Measurements from ENCODE around the gene ARHGAP28.
"Not testable (repeated sequence)": the region's sequence is repeated elsewhere in the genome, so short reads cannot be mapped to it uniquely, and the experiment has no call there.

ARHGAP28 gene

DNA sequence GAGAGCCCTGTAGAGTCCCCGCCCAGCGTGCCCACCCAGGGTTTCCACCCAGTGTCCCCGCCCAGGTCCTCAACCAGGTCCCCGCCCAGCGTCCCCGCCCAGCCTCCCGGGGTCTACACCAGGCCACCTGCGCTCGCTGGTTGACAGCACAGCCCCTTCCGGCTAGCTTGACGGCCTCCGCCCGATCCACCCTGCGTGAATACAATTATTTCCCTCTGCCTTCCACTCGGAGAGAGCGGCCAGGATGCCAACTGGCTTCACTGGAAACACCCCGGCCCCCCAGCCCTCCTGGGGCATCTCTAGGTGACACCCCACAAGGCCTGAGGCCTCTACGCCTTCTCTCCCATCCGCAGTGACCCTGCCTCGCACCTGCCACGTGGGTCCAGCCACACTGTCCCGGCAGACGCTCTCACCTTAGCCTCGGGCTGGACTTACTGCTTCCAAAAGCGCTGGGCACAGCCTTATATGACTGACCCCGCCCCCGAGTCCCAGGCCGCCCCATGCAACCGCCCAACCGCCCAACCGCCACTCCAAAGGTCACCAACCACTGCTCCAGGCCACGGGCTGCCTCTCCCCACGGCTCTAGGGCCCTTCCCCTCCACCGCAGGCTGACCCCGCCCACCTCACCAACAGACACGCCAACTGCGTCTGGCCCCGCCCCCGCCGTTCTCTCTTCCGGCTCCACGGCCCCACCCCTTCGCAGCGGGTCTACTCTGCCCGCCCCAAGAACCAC, 200.0 kb downstream of the ARHGAP28 start:
- DNase-seq (ENCODE audit: low spot score): no peak

DNA sequence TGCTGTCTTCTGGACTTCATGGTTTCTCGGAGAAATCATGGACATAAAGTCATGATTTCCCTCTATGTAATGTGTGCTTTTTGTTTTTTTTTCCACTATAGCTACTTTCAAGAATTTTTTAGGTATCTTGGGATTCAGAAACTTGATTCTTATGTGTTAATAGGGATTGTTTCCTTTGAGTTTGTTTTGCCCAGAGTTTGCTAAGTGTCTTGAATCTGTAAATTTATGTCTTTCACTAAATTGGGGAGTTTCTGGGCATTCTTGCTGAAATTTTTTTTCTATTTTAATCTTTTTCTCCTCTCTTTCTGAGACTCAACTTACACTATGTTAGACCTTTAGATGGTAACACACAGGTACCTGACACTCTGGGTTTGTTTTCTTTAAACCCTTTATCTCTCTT, 205.3 kb downstream of the ARHGAP28 start:
- no peak for DNase-seq (ENCODE audit: low spot score)

DNA sequence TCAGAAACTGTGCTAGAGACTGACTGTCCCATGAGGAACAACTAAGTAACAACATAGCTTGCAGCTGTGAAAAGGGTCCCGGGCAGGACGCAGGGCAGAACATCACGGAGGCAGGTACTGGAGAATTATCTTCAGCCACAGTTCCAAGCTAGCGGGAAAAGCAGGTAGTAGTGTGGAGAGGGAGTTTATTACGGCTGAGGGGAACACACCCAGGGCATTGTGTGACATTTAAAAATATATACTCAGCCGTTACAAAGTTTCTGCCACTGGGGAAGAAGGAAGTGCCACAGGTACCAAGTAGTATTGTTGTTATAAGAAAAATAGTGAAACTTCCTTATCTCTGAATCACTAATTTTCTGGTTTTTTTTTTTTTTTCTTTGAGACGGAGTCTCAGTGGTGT, 208.5 kb downstream of the ARHGAP28 start:
- DNase-seq (ENCODE audit: low spot score): no peak

DNA sequence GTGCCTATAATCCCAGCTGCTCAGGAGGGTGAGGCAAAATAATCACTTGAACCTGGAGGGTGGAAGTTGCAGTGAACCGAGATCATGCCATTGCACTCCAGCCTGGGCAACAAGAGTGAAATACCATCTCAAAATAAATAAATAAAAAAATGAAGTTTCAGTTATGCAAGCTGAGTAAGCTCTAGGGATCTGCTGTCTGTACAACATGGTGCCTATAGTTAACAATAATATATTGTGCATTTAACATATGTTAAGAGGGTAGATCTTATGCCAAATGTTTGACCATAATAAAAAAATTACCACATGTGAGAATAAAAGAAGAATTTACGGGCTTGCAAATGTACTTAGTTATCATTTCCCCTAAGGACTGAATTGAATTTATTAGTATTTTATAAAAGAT, 208.9 kb downstream of the ARHGAP28 start:
- not testable (repeated sequence) for DNase-seq (ENCODE audit: low spot score)

DNA sequence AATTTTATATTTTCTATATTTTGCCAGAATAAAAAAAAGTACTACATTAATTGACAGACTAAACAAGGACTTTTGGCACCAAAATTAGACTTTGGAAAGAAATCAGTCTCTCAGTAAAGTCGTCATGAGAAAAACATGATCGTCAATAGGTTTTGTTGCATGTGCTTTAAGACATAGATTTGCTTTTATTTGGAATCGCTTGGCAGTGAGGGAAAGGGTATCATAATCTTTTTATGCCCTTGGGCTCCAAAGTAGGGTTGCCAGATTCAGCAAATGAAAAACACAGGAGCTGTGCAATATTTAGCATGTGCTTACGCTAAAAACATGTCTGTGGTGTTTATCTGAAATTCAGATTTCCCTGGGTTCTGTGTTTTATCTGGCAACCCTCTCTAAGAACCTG, 210.5 kb downstream of the ARHGAP28 start:
- no peak for DNase-seq (ENCODE audit: low spot score)

DNA sequence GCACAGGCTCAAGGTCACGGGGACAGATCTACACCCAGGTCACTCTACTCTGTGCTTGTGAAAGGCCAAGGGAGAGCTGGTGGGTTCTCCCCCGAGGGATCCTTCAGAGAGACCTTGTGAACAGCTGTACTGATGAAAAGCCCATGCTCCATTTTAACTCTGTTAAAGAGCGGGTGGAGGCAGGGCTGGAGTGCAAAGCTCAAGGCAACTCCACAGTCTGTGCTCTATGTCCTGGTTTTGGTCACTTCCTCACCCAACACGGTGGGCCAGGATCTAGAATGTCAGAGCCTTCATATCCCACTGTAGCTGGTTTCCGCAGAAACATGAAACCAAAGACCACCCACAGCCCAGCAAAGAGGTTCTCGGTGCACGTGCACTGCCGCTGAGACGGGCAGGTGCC, 210.9 kb downstream of the ARHGAP28 start:
- no peak for DNase-seq (ENCODE audit: low spot score)

DNA sequence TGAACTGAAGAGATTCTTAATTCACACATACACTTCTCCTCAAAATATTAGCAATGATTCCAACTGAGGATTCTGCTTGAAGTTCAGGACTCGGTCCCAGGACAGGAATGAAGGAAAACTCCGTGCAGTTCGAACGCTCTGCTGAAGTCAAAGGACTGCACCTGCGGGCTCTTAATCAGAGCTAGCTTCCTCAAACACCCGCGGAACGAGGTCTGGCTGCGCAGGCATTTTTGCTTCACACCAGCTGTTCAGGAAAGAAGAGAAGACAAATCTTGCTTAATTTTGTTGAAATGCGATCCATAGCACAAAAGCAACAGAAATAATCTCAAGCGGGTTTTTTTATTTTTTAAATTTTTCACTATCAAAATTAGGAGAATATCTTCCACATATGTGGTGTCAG, 212.5 kb downstream of the ARHGAP28 start:
- no peak for DNase-seq (ENCODE audit: low spot score)

DNA sequence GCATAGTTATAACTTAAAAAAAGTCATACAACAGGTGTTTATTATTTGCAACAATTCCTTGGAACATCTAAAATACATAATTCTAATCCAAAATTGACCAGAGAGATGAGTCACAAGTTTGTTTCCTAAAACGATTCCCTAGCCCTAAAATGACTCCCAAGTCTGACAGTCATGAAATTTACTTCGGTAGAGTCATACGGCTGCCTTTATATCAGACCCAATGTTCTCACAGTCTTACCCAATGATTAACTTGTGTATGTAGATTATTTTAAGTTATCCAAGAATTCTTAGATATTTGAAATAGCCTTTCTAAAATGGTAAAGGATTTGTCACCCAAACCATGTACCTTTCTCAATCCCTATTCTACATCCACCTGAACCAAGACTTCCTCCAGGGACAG, 213.2 kb downstream of the ARHGAP28 start:
- DNase-seq (ENCODE audit: low spot score): no peak

DNA sequence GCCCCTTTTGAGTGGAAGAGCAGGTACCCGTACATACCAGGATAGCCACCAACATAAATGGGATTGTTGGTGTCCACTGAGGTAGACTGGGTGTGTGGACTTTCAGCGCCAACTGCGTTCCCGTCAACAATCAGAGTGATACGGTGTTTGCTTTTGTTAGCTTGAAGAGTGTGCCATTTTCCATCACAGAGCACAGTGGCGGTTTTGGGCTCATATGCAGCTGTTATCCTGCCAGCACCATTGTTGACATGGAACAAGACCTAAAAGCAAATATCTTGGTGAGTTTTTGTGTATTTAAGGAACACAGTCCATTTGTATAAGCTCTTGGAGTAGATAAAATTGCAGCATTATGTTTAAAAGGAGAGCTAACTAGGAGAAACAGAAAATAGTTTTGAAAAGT, 213.6 kb downstream of the ARHGAP28 start:
- no peak for DNase-seq (ENCODE audit: low spot score)

DNA sequence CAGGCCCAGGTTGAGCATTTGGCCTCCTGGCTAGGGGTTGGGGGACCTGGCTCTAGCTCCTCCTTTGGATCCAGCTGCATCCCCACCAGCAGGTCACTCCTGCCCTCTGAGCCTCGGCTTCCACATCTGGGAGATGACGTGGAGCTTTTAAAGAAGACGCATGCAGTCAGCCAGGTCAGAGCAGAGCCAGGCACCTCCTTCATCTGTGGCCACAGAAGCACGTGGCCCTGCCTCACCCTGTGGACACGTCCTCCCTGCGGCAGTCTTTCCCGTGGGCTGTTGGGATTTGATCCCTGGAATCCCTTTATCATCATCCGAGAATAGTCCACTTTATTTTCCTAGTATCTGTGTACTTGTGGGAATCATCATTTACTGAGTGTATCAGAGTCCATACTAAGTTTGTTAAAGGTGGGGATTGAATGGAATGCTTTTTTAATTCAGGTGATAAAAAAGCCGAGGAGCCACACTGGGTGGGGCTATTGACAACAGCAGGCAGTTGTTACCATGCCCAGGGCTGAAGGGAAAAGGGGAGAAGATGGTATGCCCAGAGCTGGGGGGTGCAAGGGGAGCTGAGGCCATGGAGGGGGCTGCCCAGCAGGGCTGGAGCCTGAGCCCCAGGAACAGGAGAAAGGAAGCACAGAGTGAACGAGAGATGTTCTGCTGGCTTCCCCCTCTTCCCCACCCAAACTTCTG, 218.0 kb downstream of the ARHGAP28 start:
- DNase-seq (ENCODE audit: low spot score): no peak

DNA sequence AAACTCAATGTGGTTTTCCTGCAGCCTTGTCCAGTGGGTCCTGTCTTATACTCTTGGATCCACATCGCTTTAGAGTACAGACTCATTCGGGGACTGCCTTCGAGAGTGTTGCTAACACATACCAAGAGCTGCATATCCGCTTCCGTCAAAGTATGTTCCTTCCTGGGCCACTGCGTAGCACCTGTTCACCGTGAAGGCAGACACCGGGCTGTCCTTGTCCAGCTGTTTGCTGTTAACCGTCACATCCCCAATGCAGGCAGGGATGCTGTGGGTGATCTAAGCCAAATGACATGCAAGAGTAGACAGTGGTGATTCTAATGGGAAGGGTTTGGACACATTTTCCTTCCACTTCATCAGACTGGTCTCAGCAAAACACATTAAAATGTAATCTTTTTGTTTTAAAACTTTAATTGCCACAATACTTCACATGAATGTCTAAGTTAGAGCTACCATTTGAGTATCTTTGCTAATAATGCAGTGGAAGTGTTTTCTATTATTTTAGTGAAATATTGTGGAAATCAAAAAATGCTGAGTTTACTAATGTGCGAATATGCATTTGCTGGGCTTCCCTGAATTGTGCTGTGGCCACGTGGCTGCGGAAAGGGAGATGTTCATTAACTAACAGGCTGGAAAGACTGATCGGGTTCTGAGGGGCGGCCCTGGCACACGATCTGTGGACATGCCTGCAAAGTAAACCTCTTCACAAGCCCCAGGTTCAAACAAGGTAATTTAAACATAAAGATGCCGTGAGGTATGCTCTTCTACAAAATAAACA, 219.0 kb downstream of the ARHGAP28 start:
- DNase-seq (ENCODE audit: low spot score): no peak

DNA sequence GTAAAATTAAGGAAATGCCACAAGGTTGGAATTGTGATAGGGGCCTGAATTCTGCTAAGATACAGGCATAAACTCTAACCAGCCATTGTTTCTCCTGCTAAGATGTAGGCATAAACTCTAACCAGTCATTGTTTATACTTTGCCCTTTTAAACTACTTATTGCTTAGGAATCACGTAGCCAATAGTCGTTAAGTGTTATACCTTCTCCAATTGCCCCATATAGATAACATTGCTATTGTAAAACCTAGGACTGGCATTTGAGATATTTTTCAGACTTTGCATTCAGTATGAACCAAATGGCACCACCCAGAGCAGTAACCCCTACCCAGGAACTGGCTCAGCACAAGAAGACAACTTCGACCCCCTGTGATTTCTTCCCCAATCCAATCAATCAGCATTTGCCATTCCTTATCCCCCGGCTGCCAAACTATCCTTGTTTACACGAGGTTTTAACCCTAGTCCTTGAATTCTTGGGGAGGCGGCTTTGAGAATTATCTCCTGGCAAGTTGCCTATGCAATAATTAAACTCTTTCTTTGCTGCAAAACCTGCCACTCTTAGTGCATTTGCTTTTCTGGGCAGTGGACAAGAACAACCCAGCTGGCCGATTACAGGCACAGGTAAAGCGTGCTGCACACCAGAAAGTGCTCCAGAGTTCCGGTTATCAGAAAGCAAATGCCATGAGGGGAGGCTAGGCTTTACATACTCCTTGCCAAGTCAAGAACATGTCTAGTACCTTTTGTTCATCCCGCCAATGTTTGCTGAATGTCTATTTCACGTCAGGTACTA, 220.5 kb downstream of the ARHGAP28 start:
- no peak for DNase-seq (ENCODE audit: low spot score)

DNA sequence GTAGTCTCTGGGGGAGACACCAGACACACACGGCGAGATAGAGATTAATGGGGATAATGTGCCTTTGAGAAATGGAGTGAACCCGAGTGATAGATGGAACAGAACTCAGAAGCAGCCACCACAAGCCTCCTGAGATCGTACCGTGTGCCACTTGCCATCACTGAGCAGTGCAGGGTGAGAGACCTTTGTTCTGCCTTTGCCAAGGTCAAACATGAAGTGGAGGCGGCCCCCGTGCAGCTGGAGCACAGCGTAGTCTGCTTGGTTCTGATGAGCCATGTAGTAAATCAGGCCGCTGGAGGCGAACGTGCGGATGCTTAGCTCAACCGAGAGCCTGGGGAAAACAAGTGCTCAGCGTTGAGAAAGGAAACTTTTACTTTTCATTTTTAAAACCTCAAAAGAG, 221.1 kb downstream of the ARHGAP28 start:
- DNase-seq (ENCODE audit: low spot score): no peak

DNA sequence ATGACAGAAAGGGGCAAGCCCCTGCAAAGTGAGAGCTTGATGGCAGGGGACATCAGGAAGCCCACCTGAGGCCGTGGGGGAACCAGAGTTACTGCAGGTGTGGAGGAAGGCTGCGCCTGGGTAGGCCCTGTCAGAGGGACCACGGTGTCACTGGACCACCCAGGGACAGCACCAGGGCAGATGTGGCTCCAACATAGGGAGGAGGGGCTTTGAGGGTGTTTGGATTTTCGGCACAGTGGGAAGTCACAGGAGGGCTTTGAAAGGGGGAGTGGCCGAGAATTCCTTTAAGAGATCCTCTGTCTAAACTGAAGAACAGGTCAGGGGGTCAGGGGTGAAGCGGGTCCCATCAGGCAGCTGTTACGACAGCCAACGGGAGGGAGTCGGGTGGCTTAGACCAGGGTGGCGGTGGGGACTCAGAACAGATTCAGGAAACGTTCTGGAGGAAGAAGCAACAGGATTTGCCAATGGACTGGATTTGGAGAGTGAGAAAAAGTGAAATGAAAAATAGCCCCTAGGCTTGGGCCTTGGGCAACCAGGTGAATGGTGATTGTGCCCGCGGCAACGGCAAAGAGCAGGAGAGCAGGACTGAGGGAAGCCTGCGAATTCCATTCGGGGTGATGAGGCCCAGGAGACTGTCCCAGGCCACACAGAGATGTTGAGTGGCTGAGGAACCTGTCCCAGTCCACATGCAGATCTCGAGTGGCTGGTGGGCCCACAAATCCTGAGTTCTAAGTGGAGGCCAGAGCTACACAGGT, 222.0 kb downstream of the ARHGAP28 start:
- no peak for DNase-seq (ENCODE audit: low spot score)

DNA sequence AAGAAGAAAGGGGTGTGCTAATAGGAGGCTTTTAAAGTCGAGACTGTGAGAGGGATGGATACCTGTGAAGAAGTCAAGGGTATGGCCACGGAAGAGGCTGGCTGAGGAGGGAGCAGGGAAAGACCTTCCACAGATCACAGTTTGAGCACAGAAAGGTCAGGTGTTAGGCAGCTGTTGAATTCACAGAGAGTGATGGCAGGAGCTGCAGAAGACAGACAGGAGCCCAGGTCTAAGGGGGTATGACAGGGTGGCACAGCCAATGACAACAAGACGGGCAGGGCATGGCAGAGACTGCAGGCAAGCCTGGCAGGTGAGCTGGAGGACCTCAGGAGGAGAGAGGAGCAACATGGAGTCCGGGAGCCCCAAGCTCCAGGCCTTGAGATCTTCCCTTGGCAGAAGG, 225.0 kb downstream of the ARHGAP28 start:
- no peak for DNase-seq (ENCODE audit: low spot score)

DNA sequence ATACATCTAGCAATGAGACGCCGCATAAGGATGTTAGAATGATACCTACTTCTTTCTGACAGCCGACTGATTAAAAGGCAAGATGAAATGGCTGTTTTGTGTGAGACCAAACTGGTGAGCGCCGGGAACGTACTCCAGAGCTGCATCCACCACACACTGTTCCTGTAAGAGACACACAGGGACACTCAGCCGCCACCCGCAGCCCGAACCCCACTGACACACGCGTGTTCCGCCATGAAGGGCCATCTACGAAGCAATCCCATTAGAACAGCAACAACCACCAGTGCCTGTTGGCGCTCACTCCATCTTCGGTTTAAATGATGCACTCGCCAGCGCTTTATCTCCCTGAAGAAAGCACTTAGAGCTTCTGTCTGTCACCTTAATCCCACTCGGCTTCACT, 225.8 kb downstream of the ARHGAP28 start:
- DNase-seq (ENCODE audit: low spot score): no peak

DNA sequence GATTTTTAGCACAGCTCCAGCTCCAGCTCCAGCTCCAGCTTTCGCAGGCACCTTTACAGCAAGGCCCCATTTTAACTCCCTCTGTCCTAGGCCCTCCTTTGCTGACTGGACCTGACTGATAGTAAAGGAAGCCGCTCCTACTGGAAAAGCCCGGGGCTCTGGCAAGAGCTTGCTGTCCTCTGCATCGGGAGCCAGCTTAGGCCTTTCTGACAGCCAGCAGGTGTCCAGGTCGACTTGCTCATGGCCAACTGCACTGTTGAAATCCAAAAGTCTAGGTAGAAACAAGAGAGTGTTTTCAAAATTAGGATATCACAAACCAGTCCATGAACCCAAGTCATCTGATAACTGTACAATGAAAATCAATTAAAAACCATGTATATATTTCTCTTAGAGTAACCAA, 227.0 kb downstream of the ARHGAP28 start:
- DNase-seq (ENCODE audit: low spot score): no peak

DNA sequence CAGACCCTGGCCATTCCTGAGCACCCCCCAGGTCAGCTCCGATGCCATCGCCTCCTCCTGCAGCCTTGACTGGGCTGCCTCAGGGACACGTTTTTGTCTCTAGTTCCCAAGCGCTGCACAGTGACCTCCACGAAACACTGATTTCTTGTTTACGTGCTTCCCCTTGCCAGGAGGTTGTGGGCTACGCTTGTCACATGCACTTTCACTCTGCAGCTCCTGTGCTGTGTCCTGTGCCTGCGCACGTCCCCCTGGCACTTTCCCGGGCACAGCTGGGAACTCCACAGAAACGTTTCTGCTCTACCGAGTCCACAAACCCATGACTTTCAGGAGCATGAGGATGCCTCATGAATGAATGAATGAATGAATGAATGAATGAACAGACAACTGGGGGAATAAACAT, 227.5 kb downstream of the ARHGAP28 start:
- DNase-seq (ENCODE audit: low spot score): no peak

DNA sequence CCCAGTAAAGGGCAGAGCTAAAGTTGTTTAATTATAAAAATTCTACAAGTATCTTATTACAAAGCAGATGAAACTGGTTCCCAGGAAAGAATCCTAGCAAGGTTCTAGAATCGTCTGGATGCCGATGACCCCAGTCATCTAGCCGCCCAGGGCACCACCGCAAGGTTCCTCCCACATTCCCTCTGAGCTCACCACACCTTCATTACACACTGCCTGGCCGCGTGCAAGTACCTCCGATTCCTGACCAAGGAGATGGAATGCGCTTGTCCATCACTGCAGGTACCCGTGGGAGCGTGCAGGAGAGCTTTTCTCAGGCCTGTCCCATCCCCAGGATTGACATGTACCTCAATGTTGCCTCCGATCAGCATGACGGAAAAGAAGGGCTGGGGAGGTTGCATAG, 229.6 kb downstream of the ARHGAP28 start:
- DNase-seq (ENCODE audit: low spot score): no peak

DNA sequence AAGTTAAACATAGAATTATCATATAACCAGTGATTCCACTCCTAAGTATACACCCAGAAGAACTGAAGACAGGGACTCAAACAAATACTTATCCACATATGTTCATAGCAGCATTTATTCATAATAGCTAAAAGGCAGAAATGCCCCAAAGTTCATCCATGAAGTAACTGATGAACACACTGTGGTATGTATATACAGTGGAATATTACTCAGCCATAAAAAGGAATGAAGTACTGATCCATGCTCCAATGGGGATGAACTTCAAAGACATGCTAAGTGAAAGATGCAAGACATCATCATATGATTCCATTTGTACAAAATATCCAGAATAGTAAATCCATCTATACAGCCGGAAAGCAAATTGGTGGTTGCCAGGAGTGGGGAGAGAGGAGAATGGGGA, 230.6 kb downstream of the ARHGAP28 start:
- DNase-seq (ENCODE audit: low spot score): no peak

DNA sequence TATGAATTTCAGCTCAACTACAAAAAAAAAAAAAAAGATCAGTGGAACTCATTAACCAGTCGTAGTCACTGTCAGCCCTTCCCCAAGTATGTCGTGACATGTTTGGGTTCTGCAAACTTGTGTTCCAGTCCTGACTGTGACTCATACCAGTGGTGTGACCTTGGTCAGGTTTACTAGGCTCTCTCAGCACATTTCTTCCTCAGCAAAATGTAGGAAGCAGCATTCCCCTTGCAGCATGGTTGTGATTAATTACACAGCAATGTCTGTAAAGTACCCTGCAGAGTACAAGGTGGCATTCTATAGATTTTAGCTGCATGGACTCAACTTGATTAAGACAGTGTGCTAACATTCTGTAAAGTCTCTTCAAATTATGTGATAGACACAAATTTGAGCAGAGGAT, 231.1 kb downstream of the ARHGAP28 start:
- DNase-seq (ENCODE audit: low spot score): no peak

DNA sequence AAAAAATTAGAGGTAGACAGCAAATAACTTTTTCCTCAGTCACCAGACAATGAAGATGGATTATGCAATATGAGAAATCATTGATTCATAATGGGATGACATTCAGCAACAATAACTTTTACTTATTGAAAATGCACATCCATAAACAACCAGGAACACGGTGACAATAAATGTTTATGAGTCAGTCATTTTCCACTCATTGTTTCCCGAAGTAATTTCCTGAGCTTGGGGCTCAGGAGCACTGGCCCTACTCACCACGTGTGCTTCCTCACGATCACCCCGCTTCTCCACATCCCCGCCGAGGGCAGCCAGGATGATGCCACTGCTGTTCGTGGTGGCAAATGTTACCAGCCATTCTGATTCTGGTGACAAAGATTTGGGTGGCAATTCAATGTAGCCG, 231.8 kb downstream of the ARHGAP28 start:
- no peak for DNase-seq (ENCODE audit: low spot score)
